Stimulated activated CD4-positive, alpha-beta T cell treated with anti-CD3 and anti-CD28 coated beads, Interleukin-4, amount 100 ng/mL, for 48 hours (primary cell): Measurements from ENCODE around the gene MRGPRG.

Experiments
- DNase-seq, 2 donors: peaks; one replicate each; pipeline ENCODE4 v3.0.0-alpha.2; 2020; ENCODE audit warnings: low read depth in 2 of 2

The MRGPRG gene

GRCh38 chr11:3207526-3208189, 11.0 kb downstream of the MRGPRG start:
- no peak for DNase-seq

GRCh38 chr11:3206922-3207204, 11.8 kb downstream of the MRGPRG start:
- no peak for DNase-seq

GRCh38 chr11:3206156-3206921, 12.3 kb downstream of the MRGPRG start:
- no peak for DNase-seq

- no peak for DNase-seq
Observed at GRCh38 chr11:3205261-3206155, 13.1 kb downstream of the MRGPRG start.

GRCh38 chr11:3204141-3205015, 14.2 kb downstream of the MRGPRG start:
- no peak for DNase-seq

- DNase-seq: no peak
Observed at GRCh38 chr11:3203221-3204043, 15.2 kb downstream of the MRGPRG start.

- DNase-seq: no peak
Observed at GRCh38 chr11:3202759-3203158, 15.9 kb downstream of the MRGPRG start.

GRCh38 chr11:3202305-3202704, 16.3 kb downstream of the MRGPRG start:
- no peak for DNase-seq

GRCh38 chr11:3201677-3202181, 16.9 kb downstream of the MRGPRG start:
- DNase-seq: no peak

GRCh38 chr11:3201112-3201581, 17.5 kb downstream of the MRGPRG start:
- no peak for DNase-seq

GRCh38 chr11:3200388-3201111, 18.1 kb downstream of the MRGPRG start:
- no peak for DNase-seq

- no peak for DNase-seq
Observed at GRCh38 chr11:3199537-3200295, 18.9 kb downstream of the MRGPRG start.

GRCh38 chr11:3198815-3199214, 19.8 kb downstream of the MRGPRG start:
- no peak for DNase-seq

- DNase-seq: no peak
Observed at GRCh38 chr11:3197878-3198528, 20.6 kb downstream of the MRGPRG start.

GRCh38 chr11:3197044-3197695, 21.4 kb downstream of the MRGPRG start:
- DNase-seq: no peak

- no peak for DNase-seq
Observed at GRCh38 chr11:3196161-3197043, 22.2 kb downstream of the MRGPRG start.
